ENCODE measurements around the gene MID1.

DNA sequence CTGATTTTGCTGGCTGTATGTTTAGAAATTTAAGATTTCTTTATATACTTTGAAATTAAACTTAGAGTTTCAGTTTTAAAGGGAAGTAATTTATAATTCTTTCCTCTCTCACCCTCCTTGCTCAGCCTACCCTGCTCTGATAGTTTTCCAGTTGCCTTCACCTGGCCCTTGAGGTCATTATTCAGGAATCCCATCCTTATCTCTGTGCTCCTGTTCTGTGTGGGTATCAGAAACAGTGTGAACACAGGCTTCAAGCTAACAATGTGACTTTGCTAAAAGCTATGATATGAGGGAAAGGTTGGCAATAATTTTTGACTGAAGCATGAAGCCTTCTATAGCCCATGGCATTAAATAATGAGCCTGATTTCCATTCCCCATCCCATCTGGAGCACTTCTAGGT, 128.1 kb downstream of the MID1 start:
- TF ChIP-seq, protein P1, sequence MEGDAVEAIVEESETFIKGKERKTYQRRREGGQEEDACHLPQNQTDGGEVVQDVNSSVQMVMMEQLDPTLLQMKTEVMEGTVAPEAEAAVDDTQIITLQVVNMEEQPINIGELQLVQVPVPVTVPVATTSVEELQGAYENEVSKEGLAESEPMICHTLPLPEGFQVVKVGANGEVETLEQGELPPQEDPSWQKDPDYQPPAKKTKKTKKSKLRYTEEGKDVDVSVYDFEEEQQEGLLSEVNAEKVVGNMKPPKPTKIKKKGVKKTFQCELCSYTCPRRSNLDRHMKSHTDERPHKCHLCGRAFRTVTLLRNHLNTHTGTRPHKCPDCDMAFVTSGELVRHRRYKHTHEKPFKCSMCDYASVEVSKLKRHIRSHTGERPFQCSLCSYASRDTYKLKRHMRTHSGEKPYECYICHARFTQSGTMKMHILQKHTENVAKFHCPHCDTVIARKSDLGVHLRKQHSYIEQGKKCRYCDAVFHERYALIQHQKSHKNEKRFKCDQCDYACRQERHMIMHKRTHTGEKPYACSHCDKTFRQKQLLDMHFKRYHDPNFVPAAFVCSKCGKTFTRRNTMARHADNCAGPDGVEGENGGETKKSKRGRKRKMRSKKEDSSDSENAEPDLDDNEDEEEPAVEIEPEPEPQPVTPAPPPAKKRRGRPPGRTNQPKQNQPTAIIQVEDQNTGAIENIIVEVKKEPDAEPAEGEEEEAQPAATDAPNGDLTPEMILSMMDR (IDR thresholded peaks at IDR 0.05), result no peak
- no peak for TF ChIP-seq EP300 (IDR thresholded peaks at IDR 0.05)

Data from tibial nerve (tissue), 4 donors.